ENCODE measurements around the gene CTNNA3.

DNA sequence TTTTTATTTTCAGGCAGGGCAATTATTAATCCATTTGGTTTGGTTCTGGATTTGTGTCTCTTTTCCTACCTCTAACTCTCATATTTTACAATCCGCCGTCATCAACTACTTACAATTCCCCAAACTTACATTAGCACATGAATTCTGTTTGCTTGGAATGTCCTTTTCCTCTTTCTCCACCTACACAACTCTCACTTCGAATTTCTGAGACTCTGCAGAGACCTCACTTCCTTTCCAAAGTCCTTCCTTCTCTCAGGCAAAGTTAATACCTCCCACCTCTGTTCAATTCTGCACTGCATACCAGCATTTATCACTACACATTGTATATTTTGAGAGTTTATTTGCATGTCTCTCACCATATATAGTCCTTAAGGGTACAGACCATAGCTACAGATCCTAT is 892.8 kb downstream of the CTNNA3 start:
- TF ChIP-seq CTCF (IDR thresholded peaks at IDR 0.05) = no peak
- no peak for TF ChIP-seq POLR2A (IDR thresholded peaks at IDR 0.05)

Data from lower leg skin (tissue), 3 donors.